GM18867 (cell line): Measurements from ENCODE around the gene WFS1.

Experiments
- ATAC-seq: cut with Tn5 transposase; IDR thresholded peaks from one replicate; pipeline ENCODE4 v1.9.1; 2021; ENCODE audit warnings: mild to moderate bottlenecking, moderate library complexity; ENCODE audit not compliant: unreplicated experiment

WFS1 gene

DNA sequence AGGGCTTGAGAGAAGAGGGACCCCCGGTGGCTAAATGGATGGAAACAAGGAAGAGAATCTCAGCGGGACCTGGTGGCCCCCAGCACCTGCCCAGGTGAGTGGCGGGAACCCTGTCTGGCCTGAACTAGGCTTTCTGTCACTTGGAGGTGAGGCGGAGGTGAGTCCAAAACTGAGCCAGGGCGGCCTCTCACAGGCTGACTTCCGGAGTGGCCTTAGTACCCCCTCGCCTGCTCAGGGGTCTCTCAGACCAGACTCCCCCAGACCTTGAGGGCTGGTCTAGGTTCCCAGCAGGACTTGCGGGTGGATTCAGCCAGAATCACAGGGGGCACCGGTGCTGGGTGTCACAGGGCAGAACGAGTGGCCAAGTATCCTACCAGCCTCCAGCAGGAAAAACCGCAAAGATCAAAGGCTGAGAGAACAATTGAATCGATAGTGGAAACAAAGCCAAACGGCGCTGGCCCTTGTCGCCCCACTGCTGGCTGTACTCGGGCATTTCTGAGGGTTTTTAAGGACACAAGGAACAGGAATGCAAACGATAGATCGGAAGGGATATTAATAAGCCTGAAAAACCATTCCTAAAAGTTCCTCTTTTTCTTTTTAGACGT lies 67.8 kb downstream of the WFS1 start:
- ATAC-seq, result no peak

DNA sequence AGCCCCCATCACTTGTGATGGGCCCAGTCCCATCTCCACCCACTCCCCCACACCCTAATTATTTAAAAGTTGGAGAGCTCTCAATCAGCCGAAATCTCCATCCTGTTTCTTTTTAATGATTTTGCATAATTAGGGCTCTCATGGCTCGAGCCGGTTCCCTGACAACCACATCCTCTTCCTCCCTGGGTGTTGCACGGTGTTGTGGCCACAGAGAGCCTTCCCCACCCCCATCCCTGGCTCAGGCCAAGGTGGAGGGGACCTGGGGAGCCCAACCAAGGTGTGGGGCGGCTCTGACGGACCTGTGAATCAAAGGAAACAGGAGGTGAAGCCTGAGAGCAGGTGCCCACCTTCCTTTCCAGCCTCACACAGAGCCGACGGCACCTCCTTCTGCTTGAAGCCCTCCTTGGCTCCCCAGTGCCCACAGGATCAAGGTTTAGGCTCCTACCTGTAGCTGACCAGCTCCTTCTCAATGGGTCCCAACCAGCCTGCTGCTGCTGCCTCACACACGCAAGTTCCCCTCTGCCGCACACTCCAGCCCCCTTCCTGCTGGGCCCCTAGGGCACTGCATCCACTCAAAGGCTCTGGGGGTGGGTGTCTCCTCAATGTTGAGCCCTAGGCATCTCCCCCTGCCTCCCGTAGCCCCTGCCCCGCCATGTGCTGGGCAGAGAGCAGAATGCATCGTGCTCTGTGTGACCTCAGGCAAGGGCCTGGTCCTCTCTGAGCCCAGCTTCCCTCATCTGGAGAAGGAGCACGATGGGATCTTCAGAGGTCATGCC lies 68.7 kb downstream of the WFS1 start:
- no peak for ATAC-seq

DNA sequence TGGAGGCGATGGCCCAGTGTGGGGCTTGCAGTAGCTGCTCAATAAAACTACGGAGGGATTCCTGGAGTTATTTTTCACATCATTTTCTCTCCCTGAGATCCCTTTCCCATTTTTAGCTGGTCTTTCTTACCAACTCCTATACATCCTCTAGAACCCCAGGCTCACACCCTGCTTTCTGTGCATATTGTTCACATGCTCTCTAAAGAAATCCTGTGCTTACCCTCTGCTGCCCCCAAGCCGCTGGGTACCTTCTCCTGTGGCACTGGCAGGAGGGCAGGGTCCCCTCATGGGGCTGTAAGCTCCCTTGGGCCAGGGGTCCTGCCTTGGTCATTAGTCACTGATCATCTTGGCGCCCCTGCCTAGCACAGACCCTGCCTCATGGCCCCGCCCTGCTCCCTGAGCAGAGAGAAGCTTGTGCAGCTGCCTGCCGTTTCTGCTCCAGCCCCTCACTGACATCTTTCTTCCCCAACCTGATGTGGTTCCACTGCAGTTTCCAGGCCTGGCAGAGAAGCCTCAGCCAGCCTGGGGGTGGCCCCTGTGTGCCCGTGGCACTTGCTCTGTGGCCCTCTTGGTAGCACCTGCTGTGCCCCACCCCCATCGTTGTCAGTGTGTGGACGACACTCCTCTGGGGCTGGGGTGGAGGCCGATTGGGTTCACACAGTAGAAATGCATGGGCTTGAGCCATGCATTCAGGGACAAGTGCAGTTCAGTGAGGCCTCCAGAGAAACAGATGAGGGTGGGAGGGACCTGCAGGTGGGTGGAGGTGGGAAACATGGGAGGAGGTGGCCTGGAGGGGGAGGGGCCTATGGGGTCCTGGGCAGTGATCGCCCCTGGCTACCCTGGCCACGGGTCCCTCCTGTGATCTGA lies 69.5 kb downstream of the WFS1 start:
- no peak for ATAC-seq

DNA sequence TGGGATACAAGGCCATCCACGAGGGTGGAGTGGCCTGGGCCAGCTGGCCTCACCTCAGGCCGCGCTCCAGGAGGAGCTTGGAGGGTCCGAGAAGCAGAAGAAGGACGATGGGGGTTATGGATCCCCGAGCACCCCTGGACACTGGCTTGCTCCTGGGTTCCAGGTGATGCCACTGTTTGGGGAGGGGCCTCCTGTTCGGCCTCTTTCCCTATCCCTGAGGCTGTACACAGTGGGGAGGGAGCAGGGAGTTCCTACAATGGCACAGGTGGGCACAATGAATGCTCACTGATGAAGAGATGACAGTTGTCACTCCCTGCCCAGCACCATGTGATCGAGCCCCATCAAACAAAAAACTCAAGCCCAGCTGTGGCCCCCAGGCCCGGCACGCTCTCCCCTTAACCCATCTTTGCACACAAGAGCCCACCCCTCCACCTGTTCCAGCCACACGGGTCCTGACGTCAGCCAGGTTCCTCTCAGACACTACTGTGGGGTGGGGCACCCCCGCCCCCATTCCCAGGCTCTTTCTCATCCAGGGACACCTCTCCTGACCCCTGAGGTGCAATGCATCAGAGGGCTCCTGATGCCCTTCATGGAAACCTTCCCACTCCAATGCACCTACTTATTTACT lies 70.3 kb downstream of the WFS1 start:
- no peak for ATAC-seq

DNA sequence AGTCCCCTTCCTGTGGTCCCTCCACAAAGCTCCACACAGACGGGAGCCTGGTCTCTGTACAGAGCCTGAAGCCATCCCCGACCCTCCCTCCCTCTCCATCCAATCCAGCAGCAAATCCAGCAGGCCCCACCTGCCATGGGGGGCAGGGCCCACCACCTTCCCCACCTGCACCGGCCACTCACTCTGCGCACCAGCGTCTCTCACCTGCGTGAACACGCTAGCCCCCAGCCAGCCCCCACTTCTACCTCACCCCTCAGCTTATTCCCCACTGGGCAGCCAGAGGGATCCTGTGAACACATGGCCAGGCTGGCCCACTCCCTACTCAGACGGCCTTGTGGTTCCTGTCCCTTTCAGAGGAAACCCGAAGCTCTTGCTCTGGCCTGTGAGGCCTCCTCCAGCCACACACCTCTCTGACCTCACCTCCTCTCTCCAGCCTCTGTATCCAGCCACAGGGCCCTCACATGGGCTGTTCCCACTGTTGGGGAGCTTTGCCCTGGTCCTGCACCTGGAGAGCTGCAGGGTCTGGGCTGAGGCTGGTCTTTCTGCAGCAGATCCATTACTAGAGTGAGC lies 70.9 kb downstream of the WFS1 start:
- no peak for ATAC-seq

DNA sequence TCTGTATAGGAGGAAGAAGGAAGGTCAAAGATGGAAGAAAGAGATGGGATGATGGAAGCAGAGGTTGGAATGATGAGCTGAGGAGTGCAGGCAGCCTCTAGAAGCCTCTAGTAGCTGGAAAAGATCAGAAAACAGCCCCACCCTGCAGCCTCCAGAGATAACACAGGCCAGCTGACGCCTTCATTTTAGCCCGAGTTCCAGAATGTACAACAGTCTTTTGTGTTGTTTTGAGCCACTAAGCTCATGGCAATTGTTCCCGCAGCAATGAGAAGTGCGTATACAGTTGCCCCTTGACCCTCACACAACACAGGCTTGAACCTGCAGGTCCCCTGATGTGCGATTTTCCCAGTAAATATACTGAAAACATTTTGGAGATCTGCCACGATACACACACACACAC lies 72.0 kb downstream of the WFS1 start:
- no peak for ATAC-seq

DNA sequence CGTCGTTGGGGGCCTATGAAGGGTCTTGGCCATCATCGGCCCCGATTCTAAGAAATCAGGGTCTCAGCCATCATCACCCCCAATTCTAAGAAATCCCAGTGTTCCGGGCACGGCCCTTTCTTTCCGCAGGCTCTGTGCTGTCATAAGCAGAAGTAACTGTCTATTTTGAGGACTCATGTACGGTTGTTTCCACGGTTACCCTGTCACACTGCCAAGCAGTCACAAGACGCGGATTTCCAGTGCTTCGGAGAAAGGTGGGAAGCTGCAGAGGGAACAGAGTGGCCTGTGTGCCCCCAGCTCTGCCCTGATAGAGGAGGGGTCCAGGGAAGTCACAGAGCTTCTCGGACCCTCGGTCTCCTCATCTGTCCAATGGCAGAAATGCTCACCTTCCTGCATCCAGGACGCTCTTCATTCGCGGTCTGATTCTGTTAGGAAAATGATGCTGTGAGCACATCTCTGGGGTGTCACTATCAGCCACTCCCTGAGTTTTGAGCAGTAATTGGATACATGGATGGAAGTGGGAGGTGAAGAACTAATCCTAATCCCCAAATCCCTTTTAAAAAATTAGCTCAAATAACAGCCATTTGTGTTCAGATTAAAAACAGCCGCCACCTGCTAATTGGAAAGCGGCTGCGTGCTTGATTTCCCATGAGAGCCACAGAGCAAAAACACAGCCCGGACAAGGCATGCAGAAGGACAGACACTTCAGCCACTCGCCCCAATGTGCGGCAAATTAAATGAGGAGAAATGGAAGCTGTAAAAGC lies 73.1 kb downstream of the WFS1 start:
- no peak for ATAC-seq

DNA sequence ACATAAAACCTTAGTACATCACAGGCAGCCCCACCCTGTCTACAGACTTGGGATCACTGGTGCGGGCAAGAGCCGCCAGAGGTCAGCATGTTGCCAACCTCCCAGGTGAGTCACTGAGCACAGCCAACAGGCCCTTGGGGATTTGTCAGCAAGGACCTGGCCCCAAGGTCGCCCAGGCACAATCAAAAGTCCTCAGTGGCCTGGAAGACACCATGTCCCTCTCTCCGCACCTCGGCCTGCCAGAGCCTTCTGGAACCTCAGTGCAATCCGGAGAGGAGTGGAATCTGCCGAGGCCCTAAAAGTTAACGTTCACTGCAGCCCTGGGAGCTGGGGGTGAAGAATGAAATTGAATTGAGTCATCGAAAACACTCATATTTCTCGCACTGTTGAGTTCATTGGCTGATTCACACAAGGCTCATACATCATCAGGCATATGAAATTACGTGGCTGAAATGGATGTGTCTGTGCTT lies 74.3 kb downstream of the WFS1 start:
- peak; percentile 70 for ATAC-seq

DNA sequence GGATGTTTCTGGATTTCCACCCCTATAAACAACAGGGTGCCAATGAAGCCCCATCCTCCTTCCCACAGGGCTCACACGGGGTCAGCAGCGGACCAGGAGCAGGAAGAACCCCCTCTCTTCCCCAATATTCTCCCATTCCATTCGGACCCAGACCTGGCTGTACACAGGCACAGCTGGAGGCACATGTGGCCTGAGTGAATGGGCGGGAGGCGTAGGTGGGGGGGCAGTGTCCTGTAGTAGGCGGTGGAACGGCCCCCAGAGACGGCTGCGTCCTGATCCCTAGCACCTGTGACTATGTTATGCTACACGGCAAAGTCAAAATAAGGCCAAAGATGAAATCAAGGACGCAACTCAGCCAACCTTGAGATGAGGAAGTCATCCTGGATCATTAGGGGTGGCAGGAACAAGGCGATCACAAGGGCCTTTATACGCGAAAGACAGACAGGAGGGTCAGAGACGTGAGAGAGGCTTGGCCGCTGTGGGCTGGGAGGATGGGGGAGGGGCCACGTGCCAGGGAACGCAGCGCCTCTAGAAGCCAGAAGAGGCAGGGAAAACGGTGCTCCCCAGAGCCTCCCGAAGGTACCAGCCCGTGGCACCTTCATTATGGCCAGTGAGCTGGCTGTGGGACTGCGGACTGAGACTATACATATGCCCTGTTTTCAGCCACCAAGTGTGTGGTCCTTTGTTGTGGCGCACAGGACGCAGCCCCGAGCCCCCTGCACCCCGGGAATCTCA lies 75.6 kb downstream of the WFS1 start:
- ATAC-seq, result no peak

DNA sequence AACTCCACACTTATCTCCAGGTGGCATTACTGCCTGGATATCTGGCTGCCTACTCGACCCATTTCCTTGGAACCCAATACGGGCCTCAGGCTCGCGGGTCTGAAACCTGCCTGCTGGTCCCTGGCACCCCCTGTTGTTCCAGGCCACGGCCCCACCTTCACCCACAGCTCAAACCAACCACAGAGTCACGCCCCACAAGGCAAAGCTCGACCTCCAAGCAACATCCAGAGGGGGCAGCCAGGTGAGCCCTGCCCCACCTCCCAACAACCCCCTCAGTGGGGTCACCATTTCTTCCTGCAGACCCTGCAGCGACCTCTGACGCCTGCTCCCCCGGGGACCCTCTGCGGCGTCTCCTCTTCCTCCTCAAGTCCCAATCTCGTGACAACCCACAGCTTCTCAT lies 76.2 kb downstream of the WFS1 start:
- no peak for ATAC-seq

DNA sequence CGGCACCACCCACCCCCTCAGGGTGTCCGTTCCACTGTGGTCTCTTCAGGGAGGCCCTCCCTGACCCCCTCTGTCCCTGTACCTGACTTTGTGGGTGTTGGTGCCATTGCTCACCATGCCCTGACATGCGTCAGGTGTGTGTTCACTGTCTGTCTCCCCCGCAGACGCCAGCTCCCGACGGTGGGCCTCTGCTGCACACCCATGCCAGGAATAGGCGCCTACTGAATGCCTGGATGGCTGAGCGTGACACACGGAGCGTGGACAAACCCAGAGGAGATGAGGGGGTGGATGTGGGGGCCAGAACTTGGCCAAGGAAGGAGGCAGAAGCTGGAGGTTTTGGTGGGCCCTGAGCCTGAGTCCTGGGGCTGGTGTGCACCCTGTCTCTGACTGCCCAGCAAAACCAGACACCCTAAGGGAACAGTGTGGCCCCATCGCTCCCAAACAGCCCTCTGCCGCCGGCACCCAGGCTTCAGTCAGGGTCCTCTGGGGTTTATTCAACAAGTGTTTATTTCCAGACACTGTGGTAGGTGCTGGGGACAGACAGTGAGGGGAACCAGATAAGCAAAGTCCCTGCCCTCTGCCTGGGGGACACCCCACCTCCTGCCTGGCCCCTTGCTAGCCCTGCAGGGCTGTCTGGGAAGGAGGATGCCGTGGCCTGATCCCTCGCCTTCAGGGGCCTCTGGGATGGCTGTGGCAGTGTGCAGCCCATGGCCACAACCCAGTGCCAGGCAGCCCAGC lies 76.9 kb downstream of the WFS1 start:
- no peak for ATAC-seq

DNA sequence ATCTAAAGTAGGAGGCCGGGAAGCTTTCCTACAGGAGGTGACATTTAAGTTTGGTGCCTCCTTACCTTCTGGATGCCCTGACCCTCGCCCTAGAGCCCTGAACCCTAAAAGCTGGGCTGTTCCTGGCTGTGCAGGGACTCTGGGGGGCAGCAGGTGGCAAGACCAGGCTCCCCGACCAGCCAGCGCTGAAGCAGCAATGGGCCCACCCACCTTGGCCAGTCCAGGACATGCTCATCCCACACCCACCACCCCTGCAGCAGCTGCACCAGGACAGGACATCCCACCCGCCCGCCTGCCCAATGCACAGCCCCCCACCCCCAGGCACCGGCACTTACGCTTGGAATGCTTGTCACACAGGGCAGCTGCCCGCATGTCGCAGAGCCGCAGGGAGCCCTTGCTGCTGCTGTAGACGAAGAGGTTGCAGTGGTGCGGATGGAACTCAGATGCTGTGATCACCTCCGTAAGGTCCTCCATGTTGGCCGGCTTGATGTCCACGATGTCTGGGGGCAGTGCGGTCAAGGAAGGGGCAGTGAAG lies 77.9 kb downstream of the WFS1 start:
- ATAC-seq, result no peak

DNA sequence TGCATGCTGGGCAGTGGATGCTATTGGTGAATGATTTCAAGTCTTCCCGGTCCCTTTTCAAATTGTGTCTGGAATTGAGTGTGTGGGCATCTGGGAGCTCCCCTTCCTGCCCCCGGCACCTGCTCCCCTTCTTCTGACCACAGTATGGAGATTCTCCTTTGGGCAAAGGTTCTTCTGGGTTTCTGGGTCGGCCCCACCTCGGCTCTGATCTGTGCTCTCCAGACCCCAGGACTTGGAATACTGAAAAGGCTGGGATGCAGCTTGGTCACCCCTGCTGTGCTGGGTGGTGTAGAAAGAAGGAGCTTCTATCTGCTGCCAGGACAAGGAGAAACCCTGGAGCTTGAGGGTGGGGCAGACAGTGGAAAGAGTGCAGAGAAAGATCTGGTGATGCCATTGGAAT lies 78.8 kb downstream of the WFS1 start:
- ATAC-seq, result no peak

DNA sequence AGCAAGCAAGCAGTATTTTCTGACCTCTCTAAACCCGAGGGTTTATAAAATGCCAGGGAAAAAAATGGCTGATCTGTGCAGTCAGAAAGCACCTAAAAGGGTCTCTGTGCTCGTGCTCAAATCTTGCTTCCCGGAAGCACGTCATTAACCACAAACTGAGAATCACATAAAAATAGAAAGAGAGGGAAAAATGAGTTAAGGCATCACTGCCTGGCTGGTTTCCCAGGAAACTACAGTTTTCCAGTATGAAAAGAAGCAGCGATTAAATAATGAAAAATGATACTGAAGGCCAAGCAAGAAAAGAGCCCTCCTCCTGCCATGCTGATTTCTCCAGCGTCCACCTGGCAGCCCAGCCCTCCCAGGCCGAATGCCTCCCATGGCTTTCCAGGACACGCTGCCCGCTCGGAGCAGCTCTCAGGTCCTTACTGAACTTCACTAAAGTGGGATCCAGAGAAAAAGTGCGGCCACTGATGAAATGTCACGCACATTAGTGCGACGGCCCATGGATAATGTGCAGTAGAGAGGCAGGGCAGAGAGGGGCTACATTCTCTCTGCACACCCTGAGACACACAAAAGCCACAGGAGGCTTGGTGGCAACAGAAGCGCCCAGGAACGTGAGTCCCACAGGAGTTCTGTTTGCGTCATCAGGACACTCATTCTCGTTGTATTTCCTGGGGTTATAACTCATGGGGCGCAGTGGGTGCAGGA lies 80.4 kb downstream of the WFS1 start:
- ATAC-seq, result no peak

DNA sequence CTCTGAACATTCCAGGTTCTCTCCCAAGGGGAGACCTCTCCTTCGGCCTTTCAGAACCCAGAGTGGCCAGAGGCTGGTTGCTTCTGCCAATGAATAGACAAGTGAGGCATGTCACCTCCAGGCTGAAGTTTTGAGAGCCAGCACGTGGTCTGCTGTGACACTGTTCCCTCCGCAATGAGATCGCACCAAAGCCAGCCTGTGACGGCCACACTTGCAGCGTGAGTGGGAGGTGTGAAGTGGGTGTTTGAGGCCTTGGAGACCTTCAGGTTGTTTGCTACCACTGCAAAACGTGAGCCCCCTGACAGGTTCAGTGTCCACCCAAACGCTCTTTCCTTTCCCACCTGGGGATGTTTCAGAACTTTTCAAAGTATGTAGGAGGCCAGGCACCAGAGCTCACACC lies 81.0 kb downstream of the WFS1 start:
- no peak for ATAC-seq

DNA sequence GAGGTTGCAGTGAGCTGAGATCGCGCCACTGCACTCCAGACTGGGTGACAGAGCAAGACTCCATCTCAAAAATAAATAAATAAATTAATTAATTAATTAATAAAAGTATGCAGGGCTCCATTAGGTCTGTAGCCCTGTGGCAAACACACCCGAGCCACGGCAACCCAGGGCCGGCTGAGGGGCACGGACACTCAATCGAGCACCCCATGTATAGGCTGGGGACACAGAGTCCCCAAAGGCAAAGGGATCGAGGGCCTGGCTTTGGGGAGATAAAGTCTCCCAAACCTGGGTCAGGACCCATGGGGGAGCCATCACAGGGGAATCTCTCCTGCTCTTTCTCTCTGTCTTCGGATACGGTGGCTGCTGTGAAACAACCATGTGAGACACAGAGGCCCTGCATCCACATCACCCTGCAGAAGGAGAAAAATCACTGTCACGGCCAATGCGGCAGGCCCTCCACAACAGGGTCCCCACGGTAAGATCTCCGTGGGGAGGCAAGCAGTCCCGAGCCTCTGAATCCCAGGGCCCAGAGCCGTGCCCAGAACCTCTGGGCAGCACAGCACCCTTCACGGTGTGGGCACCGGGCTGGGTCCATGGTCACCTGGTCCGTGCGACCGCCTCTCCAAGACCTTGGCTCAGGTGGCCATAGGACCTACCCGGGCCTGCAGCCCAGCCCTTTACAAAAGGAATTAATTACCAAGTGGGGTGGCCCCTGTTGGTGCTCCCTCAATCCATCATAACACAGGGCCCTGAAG lies 81.8 kb downstream of the WFS1 start:
- no peak for ATAC-seq

DNA sequence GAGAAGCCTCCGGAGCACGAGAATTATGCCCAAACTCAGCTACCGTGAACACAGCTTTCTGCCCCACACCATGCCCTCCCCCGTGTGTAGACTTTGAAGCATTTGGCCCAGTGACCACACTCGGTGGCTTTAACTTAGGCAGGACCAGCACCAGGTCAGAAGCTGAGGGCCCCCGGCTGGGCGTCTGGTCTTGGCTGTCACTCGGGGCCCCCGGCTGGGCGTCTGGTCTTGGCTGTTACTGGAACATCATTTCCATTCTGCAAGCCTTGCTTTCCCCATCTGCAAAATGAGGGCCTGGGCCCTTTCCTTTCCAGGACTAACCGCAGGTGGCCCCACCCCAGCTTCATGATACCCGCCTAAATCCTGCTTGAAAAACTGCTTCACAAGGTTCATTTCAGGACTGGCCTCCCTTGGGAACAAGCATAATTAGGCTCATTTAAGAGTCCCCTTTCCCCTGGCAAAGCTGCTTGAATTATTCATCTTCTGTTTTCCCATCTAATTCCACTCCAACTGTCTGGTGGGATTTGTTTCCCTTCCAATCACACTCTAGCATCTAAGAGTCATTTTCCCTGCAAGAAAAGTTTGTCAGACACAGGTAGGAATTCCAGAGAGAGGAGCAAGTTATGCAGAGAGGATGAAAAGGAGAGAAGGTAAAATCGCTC lies 82.5 kb downstream of the WFS1 start:
- ATAC-seq, result no peak
